GM06990 (cell line): ENCODE results near the gene GOLGA3.

Experiments used
- DNase-seq: peaks from one replicate; pipeline ENCODE4 v3.0.0-alpha.2; 2011; ENCODE audit not compliant: insufficient read length; ENCODE audit errors: extremely low read depth
- H3K27me3 ChIP-seq: replicated peaks from 2 replicates; pipeline ENCODE4 v1.6.0; 2011; ENCODE audit warnings: low read length; ENCODE audit not compliant: control insufficient read depth, insufficient read depth
- H3K36me3 ChIP-seq: 2 replicates; pipeline ENCODE4 v1.5.1; 2011; ENCODE audit warnings: low read length; ENCODE audit not compliant: control insufficient read depth, insufficient read depth
- H3K4me3 ChIP-seq: replicated peaks from 2 replicates; pipeline ENCODE4 v1.5.1; 2011; ENCODE audit warnings: low read depth, mild to moderate bottlenecking, control low read depth, low read length
- TF ChIP-seq, protein P1 (sequence below): IDR thresholded peaks from 2 replicates; pipeline ENCODE4 v1.5.1; 2011; ENCODE audit warnings: low read length, control low read depth, mild to moderate bottlenecking, inconsistent platforms; ENCODE audit not compliant: insufficient read depth, poor library complexity, severe bottlenecking

The GOLGA3 gene

DNA sequence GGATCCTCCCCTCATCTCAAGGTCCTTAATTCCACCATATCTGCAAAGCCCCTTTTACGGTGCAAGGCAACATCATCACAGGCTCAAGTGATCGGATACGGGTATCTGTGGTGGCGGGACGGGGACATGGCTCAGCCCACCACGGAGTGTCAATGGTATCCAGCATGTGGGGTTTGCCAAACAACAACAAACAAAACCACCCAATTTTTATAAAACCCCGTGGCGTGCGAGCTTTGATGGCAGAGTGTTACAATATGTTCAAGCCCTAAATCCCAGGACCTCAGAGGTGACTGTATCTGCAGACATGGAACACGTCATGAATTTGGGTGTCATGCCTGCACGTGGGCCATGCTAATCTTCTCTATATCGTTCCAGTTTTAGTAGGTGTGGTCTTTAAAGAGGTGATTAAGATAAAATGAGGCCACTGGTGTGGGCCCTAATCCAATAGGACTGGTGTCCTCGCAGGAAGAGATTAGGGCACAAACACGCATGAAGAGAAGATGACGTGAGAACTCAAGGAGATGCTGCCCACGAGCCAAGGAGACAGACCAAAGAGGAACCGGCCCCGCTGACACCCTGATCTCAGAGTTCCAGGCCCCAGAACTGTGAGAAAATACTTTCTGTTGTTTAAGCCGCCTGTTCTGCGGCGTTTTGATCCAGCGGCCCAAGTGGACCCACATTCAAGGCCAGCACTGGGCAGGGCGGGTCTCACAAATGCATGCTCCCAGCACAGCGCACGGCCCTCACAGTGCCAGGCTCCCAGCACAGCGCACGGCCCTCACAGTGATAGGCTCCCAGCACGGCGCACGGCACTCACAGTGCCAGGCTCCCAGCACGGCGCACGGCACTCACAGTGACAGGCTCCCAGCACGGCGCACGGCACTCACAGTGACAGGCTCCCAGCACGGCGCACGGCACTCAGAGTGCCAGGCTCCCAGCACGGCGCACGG is 6.7 kb upstream of the GOLGA3 start:
- Histone ChIP-seq H3K27me3 (no peaks in the 10 kb centered on the region), H3K36me3 (peaks cover 25% of the 10 kb centered on the region), H3K4me3 (no peak overlapping the region)
- TF ChIP-seq, protein P1, sequence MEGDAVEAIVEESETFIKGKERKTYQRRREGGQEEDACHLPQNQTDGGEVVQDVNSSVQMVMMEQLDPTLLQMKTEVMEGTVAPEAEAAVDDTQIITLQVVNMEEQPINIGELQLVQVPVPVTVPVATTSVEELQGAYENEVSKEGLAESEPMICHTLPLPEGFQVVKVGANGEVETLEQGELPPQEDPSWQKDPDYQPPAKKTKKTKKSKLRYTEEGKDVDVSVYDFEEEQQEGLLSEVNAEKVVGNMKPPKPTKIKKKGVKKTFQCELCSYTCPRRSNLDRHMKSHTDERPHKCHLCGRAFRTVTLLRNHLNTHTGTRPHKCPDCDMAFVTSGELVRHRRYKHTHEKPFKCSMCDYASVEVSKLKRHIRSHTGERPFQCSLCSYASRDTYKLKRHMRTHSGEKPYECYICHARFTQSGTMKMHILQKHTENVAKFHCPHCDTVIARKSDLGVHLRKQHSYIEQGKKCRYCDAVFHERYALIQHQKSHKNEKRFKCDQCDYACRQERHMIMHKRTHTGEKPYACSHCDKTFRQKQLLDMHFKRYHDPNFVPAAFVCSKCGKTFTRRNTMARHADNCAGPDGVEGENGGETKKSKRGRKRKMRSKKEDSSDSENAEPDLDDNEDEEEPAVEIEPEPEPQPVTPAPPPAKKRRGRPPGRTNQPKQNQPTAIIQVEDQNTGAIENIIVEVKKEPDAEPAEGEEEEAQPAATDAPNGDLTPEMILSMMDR = no peak
- DNase-seq = no peak

DNA sequence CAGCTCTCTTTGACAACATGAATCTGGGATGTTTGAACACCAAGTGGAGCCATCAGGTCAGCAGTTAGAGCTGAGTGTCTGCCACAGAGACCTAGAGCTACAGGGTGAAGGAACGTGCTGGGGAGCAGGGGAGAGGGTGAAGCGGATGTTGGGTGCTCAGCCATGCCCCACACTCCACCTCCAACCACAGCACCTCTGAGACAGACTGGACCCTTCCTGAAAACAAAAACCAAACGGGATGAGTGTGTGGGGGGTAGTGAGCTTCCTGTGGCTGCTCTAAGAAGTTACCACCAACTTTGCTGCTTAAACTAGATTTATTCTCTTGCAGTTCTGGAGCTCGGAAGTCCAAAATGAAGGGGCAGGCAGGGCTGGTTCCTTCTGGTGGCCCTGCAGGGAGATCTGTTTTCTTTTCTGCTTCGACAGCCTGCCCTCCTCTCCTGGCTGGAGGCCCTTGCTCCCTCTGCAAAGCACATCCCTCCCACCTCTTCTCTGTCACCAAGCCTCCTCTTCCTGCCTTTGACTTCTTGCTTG is 5.6 kb upstream of the GOLGA3 start:
- TF ChIP-seq, protein P1 = no peak
- no peak overlapping the region for H3K4me3 ChIP-seq

DNA sequence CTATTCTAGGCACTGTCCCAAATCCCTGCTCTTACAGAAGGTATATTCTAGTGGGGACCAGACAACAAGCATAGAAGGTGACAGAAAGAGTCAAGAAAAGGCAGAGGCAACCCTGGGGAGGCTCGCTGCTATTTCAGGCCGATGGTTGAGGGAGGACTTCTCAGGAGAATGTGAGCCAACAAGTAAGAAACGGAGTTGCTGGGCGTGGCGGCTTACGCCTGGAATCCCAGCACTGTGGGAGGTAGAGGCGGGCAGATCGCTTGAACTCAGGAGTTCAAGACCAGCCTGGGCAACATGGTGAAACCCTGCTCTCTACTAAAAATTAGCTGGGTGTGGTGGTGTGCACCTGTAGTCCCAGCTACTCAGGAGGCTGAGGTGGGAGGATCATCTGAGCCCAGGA is 4.7 kb upstream of the GOLGA3 start:
- Histone ChIP-seq H3K27me3 (no peaks in the 10 kb centered on the region), H3K4me3 (no peak overlapping the region), H3K36me3 (peaks cover 9% of the 10 kb centered on the region)
- DNase-seq = no peak
- TF ChIP-seq, protein P1 = no peak

More for the DNA sequence above, 5.6 kb upstream of the GOLGA3 start:
- H3K36me3 ChIP-seq = peaks cover 16% of the 10 kb centered on the region
- DNase-seq = peak; percentile 51
- H3K27me3 ChIP-seq = no peaks in the 10 kb centered on the region

DNA sequence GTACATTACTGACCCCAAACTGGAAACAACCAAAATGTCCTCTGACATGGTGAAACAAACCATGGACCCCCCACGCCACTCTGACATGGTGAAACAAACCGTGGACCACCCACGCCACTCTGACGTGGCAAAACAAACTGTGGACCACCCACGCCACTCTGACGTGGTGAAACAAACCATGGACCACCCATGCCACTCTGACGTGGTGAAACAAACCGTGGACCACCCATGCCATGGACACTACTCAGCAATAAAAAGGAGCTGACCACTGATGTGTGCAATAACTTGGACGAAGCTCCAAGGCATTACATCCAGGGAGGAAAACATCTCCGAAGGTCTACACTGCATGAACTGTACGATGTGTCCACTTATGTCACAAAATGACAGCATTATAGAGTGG is 3.1 kb upstream of the GOLGA3 start:
- H3K36me3 ChIP-seq = peaks cover 6% of the 10 kb centered on the region
- H3K4me3 ChIP-seq = no peak overlapping the region
- H3K27me3 ChIP-seq = no peaks in the 10 kb centered on the region
- DNase-seq = no peak
- TF ChIP-seq, protein P1 = no peak

DNA sequence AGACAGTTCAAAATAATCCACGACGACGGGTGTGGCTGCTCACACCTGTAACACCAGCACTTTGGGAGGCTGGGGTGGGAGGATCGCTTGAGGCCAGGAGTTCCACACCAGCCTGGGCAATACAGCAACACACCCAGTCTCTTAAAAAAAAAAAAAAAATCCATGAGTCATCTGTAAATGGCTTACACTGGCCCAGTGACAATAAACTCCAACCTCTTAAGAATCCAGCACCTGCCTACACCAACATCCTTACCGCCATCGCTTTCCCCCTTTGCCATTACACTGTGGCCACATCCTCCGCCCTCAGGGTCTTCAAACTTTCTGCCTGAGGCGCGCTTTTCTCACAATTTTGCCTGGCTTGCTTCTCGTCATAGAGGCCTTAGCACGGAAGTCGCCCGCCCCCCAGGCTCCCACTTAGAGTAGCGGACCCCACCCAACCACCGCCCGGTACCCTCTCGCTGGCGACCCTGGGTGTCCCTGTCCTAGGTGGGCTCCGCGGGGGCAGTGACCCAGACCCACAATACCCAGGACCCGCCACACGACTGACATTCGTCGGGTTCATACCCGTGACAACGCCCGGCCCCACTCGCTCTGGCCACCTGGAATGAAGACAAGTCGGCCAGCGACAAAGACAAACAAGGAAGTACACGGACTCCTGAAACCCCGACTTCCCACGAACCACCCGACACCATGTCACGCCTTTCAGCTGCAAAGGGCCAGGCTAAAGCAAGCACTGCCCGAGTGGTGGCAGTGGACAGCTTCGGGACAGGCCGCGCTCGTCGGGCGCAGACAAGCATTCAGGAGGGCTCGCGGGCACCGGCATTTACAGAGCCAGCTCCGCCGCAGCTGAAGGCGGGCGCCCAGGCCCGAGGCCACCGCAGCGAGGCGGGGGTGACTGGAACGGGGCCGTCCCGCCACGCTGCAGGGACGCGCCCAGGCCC is 636 bp downstream of the GOLGA3 start:
- Histone ChIP-seq H3K4me3 (peak overlapping the region; percentile 80), H3K27me3 (no peaks in the 10 kb centered on the region), H3K36me3 (peaks cover 19% of the 10 kb centered on the region)
- peak; percentile 47 for DNase-seq
- TF ChIP-seq, protein P1 = no peak
